GM12873 (cell line): ENCODE data around the gene MAP3K7.

Experiments used
- CTCF ChIP-seq: IDR thresholded peaks from 2 replicates; pipeline ENCODE4 v1.5.1; 2012; ENCODE audit warnings: low read depth, mild to moderate bottlenecking, moderate library complexity, low read length, control low read depth; ENCODE audit not compliant: insufficient read depth; ENCODE audit errors: missing control alignments

The MAP3K7 gene

DNA sequence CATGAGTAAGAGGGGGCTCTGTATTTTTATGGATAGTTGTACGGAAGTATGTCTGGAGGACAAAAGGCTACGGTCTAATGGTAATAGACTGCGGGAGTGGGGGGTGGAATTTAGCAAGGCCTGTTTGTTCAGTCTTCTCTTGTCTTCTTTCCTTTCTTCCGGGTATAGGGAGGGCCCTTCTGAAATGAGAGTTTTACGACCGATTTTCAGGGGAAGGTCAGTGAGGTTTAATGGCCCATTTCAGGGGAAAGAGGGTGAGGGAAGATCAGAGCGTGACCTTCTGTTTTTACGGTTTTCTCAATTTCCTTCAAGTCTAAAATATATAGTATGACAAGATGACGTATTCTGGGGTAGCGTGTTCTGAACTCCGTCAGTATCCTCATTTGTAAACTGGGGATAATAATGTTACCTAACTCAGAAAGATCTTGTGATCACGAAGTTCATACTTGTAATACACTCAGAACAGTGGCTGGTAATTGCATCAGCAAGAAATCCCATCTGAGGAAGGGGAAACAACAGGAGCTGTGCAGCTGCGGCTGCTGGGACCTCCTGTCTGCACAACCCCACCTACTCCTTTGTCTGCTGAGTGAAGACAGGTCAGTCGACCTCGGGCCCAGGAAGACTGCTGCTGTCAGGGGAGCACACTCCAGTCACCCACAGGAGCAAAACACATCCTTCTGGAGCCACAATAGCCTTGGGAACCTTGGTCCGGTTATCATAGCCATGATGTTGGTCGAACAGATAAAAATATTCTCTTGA lies 90.4 kb downstream of the MAP3K7 start:
- no peak for TF ChIP-seq CTCF

GRCh38 chr6:90495216-90495817 lies 91.6 kb downstream of the MAP3K7 start:
- TF ChIP-seq CTCF: no peak

- no peak for TF ChIP-seq CTCF
These were observed 92.6 kb downstream of the MAP3K7 start for GRCh38 chr6:90494067-90494780.

- TF ChIP-seq CTCF: no peak
These were observed 93.5 kb downstream of the MAP3K7 start for GRCh38 chr6:90493332-90493731.

GRCh38 chr6:90492798-90493197 lies 94.1 kb downstream of the MAP3K7 start:
- TF ChIP-seq CTCF: no peak

- no peak for TF ChIP-seq CTCF
These were observed 94.5 kb downstream of the MAP3K7 start for GRCh38 chr6:90492369-90492768.

- TF ChIP-seq CTCF: no peak
These were observed 96.7 kb downstream of the MAP3K7 start for GRCh38 chr6:90490030-90490716.
